Subcutaneous abdominal adipose tissue (tissue), 5 donors: ENCODE results near the gene MBTD1.

ENCODE experiments used
- H3K27ac ChIP-seq: one replicate; pipeline ENCODE4 v1.7.0; 2013; ENCODE audit warnings: low read depth, mild to moderate bottlenecking, inconsistent platforms, low read length, moderate library complexity
- H3K27me3 ChIP-seq, 5 donors: one replicate each; pipeline ENCODE4 v1.7.0; 2013; ENCODE audit warnings: low read length in 5 of 5, inconsistent platforms in 1 of 5; ENCODE audit not compliant: control insufficient read depth in 5 of 5, insufficient read depth in 4 of 5
- H3K36me3 ChIP-seq, 5 donors: one replicate each; pipeline ENCODE4 v1.7.0; 2013; ENCODE audit warnings: low read length in 5 of 5; ENCODE audit not compliant: control insufficient read depth in 5 of 5, insufficient read depth in 5 of 5
- H3K4me1 ChIP-seq, 5 donors: one replicate each; pipeline ENCODE4 v1.7.0; 2013; ENCODE audit warnings: low read length in 5 of 5, mild to moderate bottlenecking in 3 of 5, moderate library complexity in 1 of 5; ENCODE audit not compliant: control insufficient read depth in 5 of 5, insufficient read depth in 5 of 5
- H3K4me3 ChIP-seq, 5 donors: one replicate each; pipeline ENCODE4 v1.7.0; 2013; ENCODE audit warnings: low read length in 5 of 5, low read depth in 1 of 5
- H3K9ac ChIP-seq, 5 donors: one replicate each; pipeline ENCODE4 v1.7.0; 2013; ENCODE audit warnings: low read length in 5 of 5, mild to moderate bottlenecking in 4 of 5, moderate library complexity in 3 of 5
- H3K9me3 ChIP-seq, 5 donors: one replicate each; pipeline ENCODE4 v1.7.0; 2013; ENCODE audit warnings: low read length in 5 of 5; ENCODE audit not compliant: control insufficient read depth in 5 of 5
- donor health status: healthy.
- donor health status: healthy.
- donor health status: healthy.
- donor health status: healthy.
- donor health status: healthy.

The MBTD1 gene

DNA sequence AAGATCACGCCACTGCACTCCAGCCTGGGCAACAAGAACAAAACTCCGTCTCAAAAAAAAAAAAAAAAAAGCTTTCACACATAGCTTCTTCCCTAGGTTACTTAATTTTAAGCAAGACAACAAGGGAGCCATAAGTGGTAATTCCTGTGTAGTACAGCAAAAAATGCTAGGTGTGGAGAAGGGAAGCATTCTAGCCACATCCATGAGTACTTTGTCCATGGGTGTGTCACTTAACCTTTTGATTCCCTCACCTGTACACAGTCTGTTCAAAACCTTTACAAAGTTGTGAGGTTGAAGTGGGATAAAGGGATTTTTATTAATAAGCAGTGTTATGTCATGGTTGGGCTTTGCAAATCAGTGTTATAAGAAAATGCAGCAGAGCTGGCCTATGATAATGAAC is 89.1 kb downstream of the MBTD1 start:
- Histone ChIP-seq H3K9me3 (no peaks in the 10 kb centered on the region), H3K27ac (no peak overlapping the region), H3K4me1 (peaks cover under 1 to 14% (median 12%) of the 10 kb centered on the region in 5 donors), H3K4me3 (no peak overlapping the region), H3K36me3 (peaks cover 6 to 45% (median 37%) of the 10 kb centered on the region in 5 donors), H3K9ac (no peak overlapping the region), H3K27me3 (no peaks in the 10 kb centered on the region)

DNA sequence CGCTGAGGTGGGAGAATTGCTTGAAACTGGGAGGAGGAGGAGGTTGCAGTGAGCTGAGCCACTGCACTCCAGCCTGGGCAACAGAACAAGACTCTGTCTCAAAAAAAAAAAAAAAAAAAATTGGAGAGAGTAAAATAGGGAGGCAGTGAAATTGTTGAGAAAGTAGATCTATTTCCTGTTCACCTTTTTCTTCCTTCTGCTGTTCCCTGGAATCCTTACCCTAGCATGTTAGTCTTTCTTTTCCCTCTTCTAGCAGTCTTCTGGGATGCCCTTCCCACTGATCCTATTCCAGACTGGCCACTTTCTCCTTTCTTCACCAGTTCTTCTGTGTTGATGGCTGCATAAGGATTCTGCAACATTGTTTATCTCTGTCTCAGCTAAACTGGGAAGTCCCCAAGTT is 90.5 kb downstream of the MBTD1 start:
- H3K36me3 ChIP-seq: peaks cover 6 to 45% (median 37%) of the 10 kb centered on the region in 5 donors
- no peaks in the 10 kb centered on the region for H3K9me3 ChIP-seq
- no peak overlapping the region for H3K27ac ChIP-seq
- no peak overlapping the region for H3K9ac ChIP-seq
- H3K4me3 ChIP-seq: no peak overlapping the region
- no peaks in the 10 kb centered on the region for H3K27me3 ChIP-seq
- peaks cover 3 to 19% (median 18%) of the 10 kb centered on the region in 5 donors for H3K4me1 ChIP-seq

DNA sequence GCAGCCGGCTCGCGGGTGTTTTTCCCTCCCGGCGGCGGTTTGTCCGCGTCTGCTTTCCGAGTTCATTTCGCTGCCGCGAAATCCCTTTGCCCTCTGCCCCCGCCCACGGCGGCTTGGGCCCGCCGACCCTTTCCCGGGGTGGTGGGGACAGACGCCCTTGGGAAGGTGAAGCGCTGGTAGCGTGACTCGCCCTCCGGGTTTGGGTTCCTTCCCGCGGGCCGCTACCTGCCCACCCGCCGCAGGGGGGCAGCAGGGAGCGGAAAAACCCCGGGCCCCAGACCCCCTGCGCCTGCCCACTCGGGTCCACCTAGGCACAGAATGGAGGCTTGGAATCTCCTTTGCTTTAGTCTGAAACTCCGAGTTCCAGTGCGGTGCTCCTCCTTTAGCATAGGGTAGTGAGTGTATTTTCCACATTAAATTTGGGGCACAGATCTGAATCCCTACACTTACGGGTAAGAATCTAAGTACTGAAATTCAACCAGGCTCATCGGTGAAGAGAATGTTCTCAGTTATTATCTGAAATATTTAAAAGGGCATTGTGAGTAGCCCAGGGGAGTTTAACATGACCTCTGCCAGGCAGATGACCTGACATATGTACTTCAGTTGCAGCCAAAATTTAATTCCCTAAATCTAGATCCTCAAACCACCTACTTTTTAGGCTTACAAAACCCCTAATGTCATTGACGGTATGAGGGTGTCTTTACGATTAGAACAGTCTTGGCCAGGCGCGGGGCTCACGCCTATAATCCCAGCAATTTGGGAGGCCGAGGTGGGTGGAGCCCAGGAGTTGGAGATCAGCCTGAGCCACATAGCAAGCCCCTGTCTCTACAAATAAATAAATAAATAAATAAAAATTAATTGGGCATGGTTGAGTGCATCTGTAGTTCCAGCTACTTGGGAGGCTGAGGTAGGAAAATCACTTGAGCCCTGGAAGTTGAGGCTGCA is 92.6 kb downstream of the MBTD1 start:
- peak overlapping the region; percentile 89 for H3K27ac ChIP-seq
- peaks cover 3 to 19% (median 18%) of the 10 kb centered on the region in 5 donors for H3K4me1 ChIP-seq
- H3K4me3 ChIP-seq: peak overlapping the region; percentile 61 to 94 (median 81)
- peak overlapping the region in 4 of 5 donors; percentile 76 to 89 (median 86) for H3K9ac ChIP-seq
- H3K9me3 ChIP-seq: no peaks in the 10 kb centered on the region
- peaks cover 6 to 40% (median 36%) of the 10 kb centered on the region in 5 donors for H3K36me3 ChIP-seq
- H3K27me3 ChIP-seq: no peaks in the 10 kb centered on the region

DNA sequence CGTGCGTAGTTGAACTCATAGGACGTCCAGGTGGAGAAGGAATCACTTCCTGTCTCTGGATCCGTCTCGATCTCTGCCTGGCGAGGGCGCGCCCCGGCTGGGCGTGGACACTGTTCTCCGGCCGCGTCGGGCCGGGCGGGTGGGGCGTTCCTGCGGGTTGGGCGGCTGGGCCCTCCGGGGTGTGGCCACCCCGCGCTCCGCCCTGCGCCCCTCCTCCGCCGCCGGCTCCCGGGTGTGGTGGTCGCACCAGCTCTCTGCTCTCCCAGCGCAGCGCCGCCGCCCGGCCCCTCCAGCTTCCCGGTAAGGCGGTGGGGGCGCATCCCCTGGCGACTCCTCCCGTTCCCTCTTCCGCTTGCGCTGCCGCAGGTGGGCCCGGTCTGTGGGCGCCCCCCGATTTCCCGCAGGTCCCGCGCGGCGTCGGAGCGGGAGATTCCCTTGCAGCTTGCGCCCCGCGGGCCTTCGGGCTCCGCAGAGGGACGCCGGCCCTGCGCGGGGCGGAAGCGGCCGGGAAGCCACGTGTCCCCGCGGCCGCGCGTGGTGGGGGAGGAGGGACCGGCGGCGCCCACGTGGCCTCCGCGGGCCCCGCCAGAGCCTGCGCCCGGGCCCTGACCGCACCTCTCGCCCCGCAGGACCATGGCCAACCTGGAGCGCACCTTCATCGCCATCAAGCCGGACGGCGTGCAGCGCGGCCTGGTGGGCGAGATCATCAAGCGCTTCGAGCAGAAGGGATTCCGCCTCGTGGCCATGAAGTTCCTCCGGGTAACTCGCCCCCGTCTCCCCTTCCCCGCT is 93.5 kb downstream of the MBTD1 start, which contains the start of gene NME2:
Gene NME2 (plus strand): TSS at position 214 of the 789 bp plus-strand sequence. CDS start 420 bp downstream, at position 634.
- Histone ChIP-seq H3K27me3 (no peaks in the 10 kb centered on the region), H3K36me3 (peaks cover 11 to 41% (median 39%) of the 10 kb centered on the region in 5 donors)

DNA sequence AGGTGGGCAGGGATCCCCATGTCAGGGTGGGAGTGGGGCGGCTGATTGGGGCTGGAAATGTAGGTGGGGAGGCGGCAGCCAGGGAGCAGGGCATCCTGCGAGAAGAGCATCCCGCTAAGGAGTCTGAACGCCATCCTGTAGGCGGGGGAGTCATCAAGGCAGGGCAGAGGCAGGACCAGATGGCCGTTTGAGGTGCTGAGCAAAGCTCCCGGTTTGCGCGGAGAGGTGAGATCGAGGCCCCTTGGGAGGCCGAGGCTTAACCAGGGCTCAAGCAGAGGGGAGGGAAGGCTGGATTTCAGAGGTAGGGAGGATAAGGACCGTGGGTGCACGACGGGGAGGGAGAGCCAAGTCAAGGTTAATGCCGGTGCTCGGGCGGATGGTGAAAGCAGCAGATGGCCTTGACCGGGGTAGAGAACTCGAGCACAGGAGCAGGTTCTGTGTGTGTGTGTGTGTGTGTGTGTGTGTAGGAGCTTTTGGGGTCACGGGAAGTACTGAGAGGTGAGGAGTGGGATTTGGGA is 94.1 kb downstream of the MBTD1 start:
- H3K36me3 ChIP-seq: peaks cover 6 to 41% (median 38%) of the 10 kb centered on the region in 5 donors
- peak overlapping the region; percentile 73 to 99 (median 91) for H3K4me3 ChIP-seq
- H3K4me1 ChIP-seq: peaks cover 3 to 19% (median 18%) of the 10 kb centered on the region in 5 donors
- H3K27me3 ChIP-seq: no peaks in the 10 kb centered on the region
- H3K27ac ChIP-seq: peak overlapping the region; percentile 89
- H3K9me3 ChIP-seq: no peaks in the 10 kb centered on the region
- H3K9ac ChIP-seq: peak overlapping the region; percentile 51 to 96 (median 89)

More for the DNA sequence above, 93.5 kb downstream of the MBTD1 start, which contains the start of gene NME2:
- Histone ChIP-seq H3K9me3 (no peaks in the 10 kb centered on the region), H3K4me1 (peaks cover 3 to 19% (median 18%) of the 10 kb centered on the region in 5 donors), H3K9ac (peak within 1 kb of the TSS; percentile 85 to 96 (median 89)), H3K4me3 (peak within 1 kb of the TSS; percentile 73 to 99 (median 91)), H3K27ac (peak within 1 kb of the TSS; percentile 89)

DNA sequence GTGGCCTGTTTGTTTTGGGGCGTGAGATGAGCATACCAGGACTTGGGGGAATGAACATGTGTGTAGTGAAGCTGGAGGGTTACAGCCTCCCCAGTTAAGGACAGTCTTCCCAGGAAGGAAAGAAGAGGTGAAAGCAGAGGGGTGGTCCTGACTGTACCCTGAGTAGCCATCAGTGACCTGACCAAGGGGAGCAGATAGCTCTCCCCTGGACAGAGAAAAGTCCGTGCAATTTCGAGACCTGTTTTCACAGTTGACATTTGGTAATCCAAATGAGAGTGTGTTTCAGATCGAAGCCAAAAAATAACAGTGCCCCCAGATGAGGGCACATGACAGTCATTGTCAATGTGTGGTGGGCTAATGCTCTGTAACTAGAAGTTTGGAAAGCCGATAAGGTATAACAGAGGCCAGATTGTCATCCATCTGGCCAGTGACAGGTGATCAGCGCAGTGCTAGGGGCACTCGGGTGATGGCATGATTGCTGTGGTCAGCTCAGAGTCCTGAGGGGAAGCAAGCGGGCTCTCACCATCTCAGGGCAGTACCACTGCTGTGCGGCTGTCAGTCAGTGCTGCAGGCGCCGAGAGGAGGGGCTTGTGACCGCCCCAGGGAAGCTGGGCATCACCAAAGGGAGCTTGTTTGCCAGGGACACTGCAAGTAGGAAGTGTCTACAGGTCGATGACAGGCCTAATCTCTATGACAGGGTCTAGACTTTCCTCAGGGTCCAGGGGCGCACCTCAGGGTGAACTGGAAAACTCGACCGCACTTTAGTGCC is 94.8 kb downstream of the MBTD1 start:
- Histone ChIP-seq H3K4me3 (peak overlapping the region; percentile 73 to 99 (median 91)), H3K27ac (peak overlapping the region; percentile 89)

DNA sequence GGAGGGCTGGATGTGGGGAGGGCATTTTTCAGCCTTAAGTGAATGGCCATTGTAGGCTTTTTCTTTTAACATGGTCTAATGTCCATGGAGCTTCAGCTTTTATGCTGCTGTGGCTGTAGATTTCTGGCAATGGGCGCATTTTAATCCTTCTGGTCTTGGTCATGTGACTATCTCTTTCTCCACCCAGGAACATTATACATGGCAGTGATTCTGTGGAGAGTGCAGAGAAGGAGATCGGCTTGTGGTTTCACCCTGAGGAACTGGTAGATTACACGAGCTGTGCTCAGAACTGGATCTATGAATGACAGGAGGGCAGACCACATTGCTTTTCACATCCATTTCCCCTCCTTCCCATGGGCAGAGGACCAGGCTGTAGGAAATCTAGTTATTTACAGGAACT is 98.3 kb downstream of the MBTD1 start:
- Histone ChIP-seq H3K36me3 (peaks cover 5 to 32% (median 23%) of the 10 kb centered on the region in 5 donors), H3K9ac (no peak overlapping the region), H3K27ac (no peak overlapping the region), H3K9me3 (no peaks in the 10 kb centered on the region), H3K27me3 (no peaks in the 10 kb centered on the region), H3K4me3 (no peak overlapping the region), H3K4me1 (peaks cover 3 to 10% (median 8%) of the 10 kb centered on the region in 5 donors)

More for the DNA sequence above, 94.8 kb downstream of the MBTD1 start:
- Histone ChIP-seq H3K4me1 (peaks cover 3 to 19% (median 18%) of the 10 kb centered on the region in 5 donors), H3K9ac (peak overlapping the region in 3 of 5 donors; percentile 89 to 96 (median 89)), H3K27me3 (no peaks in the 10 kb centered on the region), H3K36me3 (peaks cover 5 to 41% (median 34%) of the 10 kb centered on the region in 5 donors), H3K9me3 (no peaks in the 10 kb centered on the region)

DNA sequence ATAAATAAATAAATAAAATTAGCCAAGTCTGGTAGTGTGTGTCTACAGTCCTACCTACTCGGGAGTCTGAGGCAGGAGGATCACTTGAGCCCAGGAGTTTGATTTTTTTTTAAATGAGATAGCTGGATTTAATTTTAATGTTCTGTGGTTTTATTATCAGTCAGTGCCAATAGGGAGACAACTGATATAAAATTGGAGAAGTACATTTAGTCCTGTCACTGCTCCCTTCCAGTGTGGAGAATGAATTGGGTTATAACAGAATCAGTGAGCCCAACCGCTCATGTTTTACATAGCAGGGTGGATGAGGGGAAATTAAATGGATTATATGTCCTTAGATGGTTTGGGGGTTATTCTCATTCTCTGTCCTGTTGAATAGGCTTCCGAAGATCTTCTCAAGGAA is 100.2 kb downstream of the MBTD1 start:
- Histone ChIP-seq H3K9me3 (no peaks in the 10 kb centered on the region), H3K4me1 (peaks cover 0 to 4% (median 2%) of the 10 kb centered on the region in 5 donors), H3K4me3 (no peak overlapping the region), H3K9ac (no peak overlapping the region), H3K36me3 (peaks cover 5 to 32% (median 23%) of the 10 kb centered on the region in 5 donors), H3K27me3 (no peaks in the 10 kb centered on the region), H3K27ac (no peak overlapping the region)

DNA sequence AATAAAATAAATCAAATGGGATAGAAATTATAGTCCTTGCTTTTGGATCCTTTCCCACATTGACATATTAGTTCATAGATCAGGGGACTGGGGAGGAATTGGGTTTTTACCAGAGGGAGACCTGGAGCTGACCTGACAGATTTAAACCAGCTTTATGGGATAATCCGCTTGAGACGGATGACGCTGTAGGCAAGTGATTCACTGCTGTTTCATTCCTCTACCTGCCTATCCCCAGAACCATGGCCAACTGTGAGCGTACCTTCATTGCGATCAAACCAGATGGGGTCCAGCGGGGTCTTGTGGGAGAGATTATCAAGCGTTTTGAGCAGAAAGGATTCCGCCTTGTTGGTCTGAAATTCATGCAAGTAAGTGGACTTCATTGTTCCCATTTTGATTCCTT is 104.4 kb downstream of the MBTD1 start:
- Histone ChIP-seq H3K4me1 (peaks cover 2 to 22% (median 19%) of the 10 kb centered on the region in 5 donors), H3K36me3 (peaks cover 0 to 16% (median 8%) of the 10 kb centered on the region in 5 donors), H3K27ac (no peak overlapping the region), H3K4me3 (no peak overlapping the region), H3K9me3 (no peaks in the 10 kb centered on the region), H3K27me3 (no peaks in the 10 kb centered on the region), H3K9ac (no peak overlapping the region)
